Measurements from ENCODE around the gene LGALS13.
"Not testable (repeated sequence)": the region's sequence is repeated elsewhere in the genome, so short reads cannot be mapped to it uniquely, and the experiment has no call there.

LGALS13 gene

DNA sequence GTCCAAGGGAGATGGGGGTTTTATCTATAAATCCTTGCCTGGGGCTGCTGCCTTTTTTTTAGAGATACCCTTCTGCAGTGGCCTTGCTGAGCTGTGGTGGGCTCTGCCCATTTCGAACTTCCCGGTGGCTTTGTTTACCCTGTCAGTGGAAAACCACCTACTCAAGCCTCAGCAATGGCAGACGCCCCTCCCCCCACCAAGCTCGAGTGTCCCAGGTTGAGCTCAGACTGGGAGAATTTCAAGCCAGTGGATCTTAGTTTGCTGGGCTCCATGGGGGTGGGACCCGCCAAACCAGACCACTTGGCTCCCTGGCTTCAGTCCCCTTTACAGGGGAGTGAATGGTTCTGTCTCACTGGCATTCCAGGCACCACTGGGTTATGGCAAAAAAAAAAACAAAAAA lies 21.6 kb downstream of the LGALS13 start:
- no peak for DNase-seq

DNA sequence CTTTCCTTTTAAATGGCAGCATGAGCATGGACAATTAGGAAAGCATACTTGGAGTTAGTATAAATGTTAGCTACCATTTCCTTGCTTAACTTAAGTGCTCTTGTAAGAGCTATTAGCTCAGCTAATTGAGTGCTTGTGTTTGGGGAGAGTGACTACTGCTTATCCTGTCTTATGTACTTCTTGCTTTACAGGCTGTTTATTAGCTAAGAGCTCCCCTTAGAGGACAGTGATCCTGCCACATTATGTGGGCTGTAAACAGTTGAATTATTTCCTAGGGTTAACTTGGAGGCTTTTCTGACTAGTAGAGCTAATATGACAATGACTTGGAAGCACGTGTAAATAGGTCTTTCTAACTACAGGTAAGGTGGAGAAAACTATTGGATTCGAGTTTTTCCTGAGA lies 25.3 kb downstream of the LGALS13 start:
- DNase-seq: not testable (repeated sequence)

DNA sequence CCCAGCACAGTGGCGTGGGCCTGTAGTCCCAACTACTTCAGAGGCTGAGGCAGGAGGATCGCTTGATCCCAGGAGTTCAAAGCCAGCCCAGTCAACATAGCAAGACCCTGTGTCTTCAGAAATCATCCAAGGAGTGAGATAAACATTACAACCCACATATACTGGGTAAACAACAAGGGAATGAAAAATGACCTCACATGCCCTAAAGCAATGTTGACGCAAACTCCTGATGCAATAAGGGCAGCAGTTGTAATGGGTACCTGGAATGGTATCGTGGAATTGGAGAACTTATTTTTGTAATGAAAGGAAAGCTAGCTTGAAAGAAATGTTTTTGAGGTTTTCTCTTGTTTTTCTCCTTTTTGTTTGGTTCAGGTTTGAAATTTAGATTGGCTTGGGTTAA lies 28.9 kb downstream of the LGALS13 start:
- no peak for DNase-seq

DNA sequence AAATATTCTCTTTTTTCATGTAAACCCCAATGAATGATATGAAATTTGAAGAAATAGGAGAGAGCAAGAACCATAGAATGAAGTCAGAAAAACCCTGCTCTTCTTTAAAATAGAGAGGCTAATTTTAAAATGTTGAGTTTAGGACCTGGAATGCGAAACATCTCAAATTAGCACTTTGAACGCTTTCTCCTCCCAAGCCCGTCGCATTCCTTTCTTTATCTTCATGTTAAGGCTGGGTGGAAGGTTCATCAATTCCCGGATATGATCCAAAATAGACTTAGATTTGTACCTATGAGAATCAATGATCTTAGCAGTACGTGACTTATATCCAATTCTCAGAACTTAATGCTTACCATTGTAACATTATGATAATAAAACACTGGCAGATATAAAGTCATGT lies 29.3 kb downstream of the LGALS13 start:
- no peak for DNase-seq

DNA sequence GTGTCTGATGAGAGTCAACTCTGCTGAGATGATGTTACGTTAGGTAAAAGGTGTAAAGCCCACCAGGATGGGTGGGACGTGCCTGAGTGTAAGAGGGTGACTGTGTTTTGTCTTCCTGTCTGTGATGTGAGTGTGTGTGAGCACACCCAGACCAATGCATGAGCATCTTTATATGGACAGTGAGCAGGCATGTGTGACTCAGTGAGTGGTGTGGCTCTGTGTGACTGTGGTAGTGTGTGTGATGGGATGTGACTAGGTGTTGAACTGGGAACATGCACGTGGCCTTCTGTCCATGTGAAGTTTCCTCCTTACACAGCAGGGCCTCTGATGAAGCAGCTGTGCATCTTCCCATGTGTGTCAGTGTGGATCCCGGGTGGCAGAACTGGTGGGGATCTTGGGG lies 35.6 kb downstream of the LGALS13 start:
- no peak for DNase-seq

DNA sequence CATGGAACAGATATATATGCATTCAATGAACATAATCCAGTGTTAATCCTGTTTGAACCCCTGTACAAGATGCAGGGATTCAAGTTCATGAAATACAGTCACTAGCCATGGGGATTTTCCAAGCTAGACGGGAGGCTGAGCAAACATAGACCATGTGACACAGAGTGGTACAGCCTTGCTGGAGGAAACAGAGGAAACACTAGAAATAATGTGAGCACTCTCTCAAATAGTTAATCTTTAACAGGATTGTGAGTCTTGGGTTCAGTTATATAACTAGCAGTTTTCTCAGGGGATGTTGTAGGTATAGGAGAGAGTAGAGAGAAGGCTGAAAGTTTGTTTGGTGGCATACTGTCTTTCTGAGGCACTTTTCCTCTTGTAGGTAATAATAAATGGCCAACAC lies 39.4 kb downstream of the LGALS13 start:
- DNase-seq: no peak

DNA sequence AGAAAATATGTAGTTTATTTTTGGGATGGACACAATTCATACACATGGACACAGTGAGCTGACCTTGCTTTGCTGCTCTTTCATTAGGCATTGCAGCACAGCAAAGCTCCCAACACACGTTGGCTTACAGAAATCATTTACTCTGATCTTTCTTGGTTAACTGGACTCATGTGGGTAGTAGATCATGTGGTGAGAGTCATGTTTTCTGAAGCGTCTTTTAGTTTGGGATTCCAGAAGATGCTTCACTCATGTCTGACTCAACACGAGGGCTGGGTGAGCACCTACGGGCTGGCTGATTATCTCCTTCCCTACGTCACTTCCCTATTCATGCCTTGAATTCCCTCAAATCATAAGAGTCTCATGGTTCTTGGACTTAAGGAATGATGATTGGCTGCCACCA lies 41.3 kb downstream of the LGALS13 start:
- DNase-seq: no peak

DNA sequence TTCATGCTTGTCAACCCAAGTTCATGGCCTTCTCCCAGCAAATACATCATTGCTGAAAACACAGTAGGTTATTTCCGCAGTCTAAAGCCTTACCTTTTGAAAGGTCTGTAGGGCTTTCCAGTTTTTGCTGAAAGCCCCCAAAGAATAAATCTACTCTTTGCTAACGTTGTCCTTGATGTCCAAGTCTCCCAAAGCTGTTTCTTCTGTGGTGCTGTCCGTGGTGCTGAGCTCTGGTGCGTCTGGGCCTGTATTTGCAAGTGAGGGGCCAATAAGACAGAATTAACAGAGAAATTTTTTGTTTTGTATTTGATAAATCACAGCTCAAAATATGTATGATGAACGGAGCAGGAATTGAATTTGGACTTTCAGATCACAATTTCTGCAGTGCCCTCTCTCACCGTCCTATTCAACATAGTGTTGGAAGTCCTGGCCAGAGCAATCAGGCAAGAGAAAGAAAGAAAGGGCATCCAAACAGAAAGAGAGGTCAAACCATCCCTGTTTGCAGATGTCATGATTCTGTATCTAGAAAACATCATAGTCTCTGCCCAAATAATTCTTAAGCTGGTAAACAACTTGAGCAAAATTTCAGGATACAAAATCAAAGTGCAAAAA lies 43.6 kb downstream of the LGALS13 start:
- DNase-seq: no peak

DNA sequence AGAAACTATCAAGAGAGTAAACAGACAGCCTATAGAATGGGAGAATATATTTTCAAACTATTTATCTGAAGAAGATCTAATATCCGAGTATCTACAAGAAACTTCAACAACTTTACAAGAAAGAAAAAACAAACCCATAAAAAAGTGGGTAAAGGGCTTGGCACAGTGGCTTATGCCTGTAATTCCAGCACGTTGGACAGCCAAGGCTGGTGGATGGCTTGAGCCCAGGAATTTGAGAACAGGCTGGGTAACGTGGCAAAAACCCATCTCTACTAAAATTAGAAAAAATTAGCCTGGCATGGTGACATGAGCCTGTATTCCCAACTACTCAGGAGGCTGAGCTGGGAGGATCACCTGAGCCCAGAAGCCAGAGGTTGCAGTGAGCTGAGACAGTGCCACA lies 45.6 kb downstream of the LGALS13 start:
- DNase-seq: no peak

DNA sequence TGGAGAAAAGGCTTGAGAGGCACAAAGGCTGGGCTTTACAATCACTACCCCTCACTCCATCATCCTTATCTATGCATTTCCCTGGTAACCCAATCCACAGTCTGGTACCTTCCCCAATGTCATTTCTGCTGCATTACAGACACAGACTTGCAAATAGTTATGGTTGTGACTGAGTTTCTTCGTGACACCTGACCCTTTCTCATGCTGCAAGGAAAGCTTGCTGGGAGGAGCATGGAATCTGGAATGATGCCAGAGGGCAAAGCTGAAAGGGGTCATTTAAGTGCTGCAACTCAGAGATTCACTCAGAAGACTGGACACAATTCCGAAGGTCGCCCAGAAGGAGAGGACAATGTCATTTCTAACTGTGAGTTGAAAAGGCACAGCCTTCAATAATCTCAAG lies 53.3 kb downstream of the LGALS13 start, which contains the start of gene LGALS16:
TSS of gene LGALS16 (plus strand) at position 301 of the 400 bp plus-strand sequence. CDS start at position 350, 49 bp downstream.
- no peak for DNase-seq
